CD4-positive, alpha-beta memory T cell (primary cell): Measurements from ENCODE around the gene RAD51C. TPM values are rescaled to one million over a fixed set of nuclear protein-coding genes. Genes with fewer than 3 reads are reported as not detected.
"Not testable (repeated sequence)": the region's sequence is repeated elsewhere in the genome, so short reads cannot be mapped to it uniquely, and the experiment has no call there.

Experiments
- CTCF ChIA-PET: fragments of 350-600 bp; sonication (Branson Sonifier 250); formaldehyde crosslinking; loops from one replicate; lab custom pipeline; 2021; ENCODE audit warnings: inconsistent platforms; ENCODE audit not compliant: partially characterized antibody; lab: Charles Lee
- POLR2A ChIA-PET: fragments of 350-600 bp; sonication (Branson Sonifier 250); formaldehyde crosslinking; loops from one replicate; lab custom pipeline; 2021; ENCODE audit not compliant: partially characterized antibody; lab: Charles Lee
- DNase-seq, 5 donors: peaks; one replicate each; pipeline versions ENCODE4 v3.0.0 to v3.0.0-alpha.2; 2020 to 2022; ENCODE audit warnings: mixed read lengths in 1 of 5
- H3K27ac ChIP-seq: one replicate; pipeline ENCODE4 v1.7.0; 2013; ENCODE audit warnings: low read depth, low read length
- H3K27me3 ChIP-seq: 2 replicates; pipeline ENCODE4 v1.7.0; 2013; ENCODE audit warnings: mild to moderate bottlenecking, low read length, moderate library complexity; ENCODE audit not compliant: insufficient read depth
- H3K36me3 ChIP-seq: 2 replicates; pipeline ENCODE4 v1.7.0; 2013; ENCODE audit warnings: mild to moderate bottlenecking, low read length, moderate library complexity; ENCODE audit not compliant: insufficient read depth
- H3K4me1 ChIP-seq: 2 replicates; pipeline ENCODE4 v1.7.0; 2013; ENCODE audit warnings: mild to moderate bottlenecking, low read length, moderate library complexity; ENCODE audit not compliant: insufficient read depth
- H3K4me3 ChIP-seq, 2 donors: one replicate each; pipeline ENCODE4 v1.7.0; 2013; ENCODE audit warnings: low read length in 2 of 2, mild to moderate bottlenecking in 1 of 2
- H3K9me3 ChIP-seq, 2 donors: one replicate each; pipeline ENCODE4 v1.7.0; 2013; ENCODE audit warnings: low read length in 2 of 2, control low read depth in 1 of 2; ENCODE audit not compliant: control insufficient read depth in 1 of 2
- H3K27ac Mint-ChIP-seq, 7 donors: one replicate each; pipeline ENCODE4 v1.8.0; 2020 to 2021; ENCODE audit warnings: mixed read lengths in 7 of 7, mild to moderate bottlenecking in 6 of 7, inconsistent platforms in 3 of 7, moderate library complexity in 3 of 7
- H3K27me3 Mint-ChIP-seq, 2 donors: one replicate each; pipeline ENCODE4 v1.8.0; 2020 to 2021; ENCODE audit warnings: mixed read lengths in 2 of 2
- H3K36me3 Mint-ChIP-seq, 2 donors: one replicate each; pipeline ENCODE4 v1.8.0; 2020 to 2021; ENCODE audit warnings: mixed read lengths in 2 of 2, inconsistent platforms in 1 of 2, mild to moderate bottlenecking in 1 of 2
- H3K4me1 Mint-ChIP-seq, 4 donors: one replicate each; pipeline ENCODE4 v1.8.0; 2020 to 2021; ENCODE audit warnings: mixed read lengths in 4 of 4, mild to moderate bottlenecking in 1 of 4
- H3K4me3 Mint-ChIP-seq, 8 donors: one replicate each; pipeline ENCODE4 v1.8.0; 2020 to 2021; ENCODE audit warnings: mixed read lengths in 8 of 8, mild to moderate bottlenecking in 7 of 8, moderate library complexity in 6 of 8, inconsistent platforms in 3 of 8
- H3K9me3 Mint-ChIP-seq, 8 donors: one replicate each; pipeline ENCODE4 v1.8.0; 2020 to 2021; ENCODE audit warnings: mixed read lengths in 8 of 8, mild to moderate bottlenecking in 5 of 8, inconsistent platforms in 3 of 8, moderate library complexity in 1 of 8
- intact Hi-C: fragments of 100-400 bp; cut with micrococcal nuclease; formaldehyde crosslinking; loops from one replicate; pipeline ENCODE4 v1.15.1; 2023
- polyA plus RNA-seq, 2 donors: library from polyadenylated mRNA; unstranded; fragments of 300-500 nt; fragmentation: Illumina TruSeq; gene quantifications; one replicate each; pipeline ENCODE4 v1.2.3, GENCODE V29; 2021
- total RNA-seq, 2 experiments: library from RNA; stranded (reverse); gene quantifications; one replicate each; pipeline ENCODE4 v1.2.3, GENCODE V29; 2021

The RAD51C gene
- total and polyA plus RNA-seq, 4 experiments from 2014 or later: 25.8 to 74.2 (median 36.9) TPM

DNA sequence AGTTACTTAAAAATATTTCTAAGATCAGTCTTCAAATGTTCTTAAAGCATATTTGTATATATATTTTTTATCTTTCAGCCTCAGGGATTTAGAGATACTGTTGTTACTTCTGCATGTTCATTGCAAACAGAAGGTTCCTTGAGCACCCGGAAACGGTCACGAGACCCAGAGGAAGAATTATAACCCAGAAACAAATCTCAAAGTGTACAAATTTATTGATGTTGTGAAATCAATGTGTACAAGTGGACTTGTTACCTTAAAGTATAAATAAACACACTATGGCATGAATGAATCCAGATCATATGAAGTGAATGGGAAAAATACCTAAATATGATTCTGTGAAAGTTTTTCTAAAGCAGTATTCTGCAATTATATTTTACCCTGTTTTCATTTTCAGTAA is 41.6 kb downstream of the RAD51C start:
- Histone ChIP-seq H3K4me3 (no peak overlapping the region), H3K36me3 (no peaks in the 10 kb centered on the region), H3K27me3 (no peaks in the 10 kb centered on the region), H3K9me3 (no peaks in the 10 kb centered on the region), H3K4me1 (no peaks in the 10 kb centered on the region), H3K27ac (no peak overlapping the region)
- H3K36me3 Mint-ChIP-seq: peaks cover 5 to 9% of the 10 kb centered on the region in 2 donors
- no peaks in the 10 kb centered on the region for H3K27me3 Mint-ChIP-seq
- POLR2A ChIA-PET: no interaction called here
- CTCF ChIA-PET: no interaction called here
- no peak overlapping the region for H3K27ac Mint-ChIP-seq
- no peak overlapping the region for H3K4me3 Mint-ChIP-seq
- DNase-seq: no peak
- H3K4me1 Mint-ChIP-seq: peaks cover 0 to 2% (median 0%) of the 10 kb centered on the region in 4 donors
- peaks cover 0 to 1% (median 0%) of the 10 kb centered on the region in 8 donors for H3K9me3 Mint-ChIP-seq
- intact Hi-C loops: no loop called here

DNA sequence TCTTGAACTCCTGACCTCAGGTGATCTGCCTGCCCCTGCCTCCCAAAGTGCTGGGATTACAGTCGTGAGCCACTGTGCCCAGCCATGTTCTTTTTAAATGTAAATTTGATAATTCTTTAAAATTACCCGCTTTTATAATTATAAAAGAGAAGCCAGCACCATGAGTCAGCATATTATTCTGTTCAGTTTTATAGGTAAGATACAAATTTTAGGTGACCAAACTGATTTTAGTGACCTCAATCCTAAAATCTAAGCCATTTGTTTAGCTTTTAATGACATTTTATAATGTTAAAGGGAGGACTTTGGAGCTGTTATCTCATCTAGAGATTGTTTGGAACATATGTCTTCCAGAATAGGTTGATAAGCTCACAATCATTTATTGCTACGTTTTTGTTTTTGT is 42.4 kb downstream of the RAD51C start:
- POLR2A ChIA-PET: no interaction called here
- H3K9me3 ChIP-seq: no peaks in the 10 kb centered on the region
- Mint-ChIP-seq H3K4me1 (peaks cover 0 to 2% (median 0%) of the 10 kb centered on the region in 4 donors), H3K4me3 (no peak overlapping the region), H3K36me3 (peaks cover 5 to 9% of the 10 kb centered on the region in 2 donors), H3K27ac (peak overlapping the region in 1 of 7 donors; percentile 13), H3K27me3 (no peaks in the 10 kb centered on the region), H3K9me3 (peaks cover 0 to 1% (median 0%) of the 10 kb centered on the region in 8 donors)
- CTCF ChIA-PET: no interaction called here
- H3K4me3 ChIP-seq: no peak overlapping the region
- H3K27me3 ChIP-seq: no peaks in the 10 kb centered on the region
- no peaks in the 10 kb centered on the region for H3K4me1 ChIP-seq
- intact Hi-C loops: no loop called here
- no peak overlapping the region for H3K27ac ChIP-seq
- DNase-seq: no peak
- H3K36me3 ChIP-seq: no peaks in the 10 kb centered on the region

DNA sequence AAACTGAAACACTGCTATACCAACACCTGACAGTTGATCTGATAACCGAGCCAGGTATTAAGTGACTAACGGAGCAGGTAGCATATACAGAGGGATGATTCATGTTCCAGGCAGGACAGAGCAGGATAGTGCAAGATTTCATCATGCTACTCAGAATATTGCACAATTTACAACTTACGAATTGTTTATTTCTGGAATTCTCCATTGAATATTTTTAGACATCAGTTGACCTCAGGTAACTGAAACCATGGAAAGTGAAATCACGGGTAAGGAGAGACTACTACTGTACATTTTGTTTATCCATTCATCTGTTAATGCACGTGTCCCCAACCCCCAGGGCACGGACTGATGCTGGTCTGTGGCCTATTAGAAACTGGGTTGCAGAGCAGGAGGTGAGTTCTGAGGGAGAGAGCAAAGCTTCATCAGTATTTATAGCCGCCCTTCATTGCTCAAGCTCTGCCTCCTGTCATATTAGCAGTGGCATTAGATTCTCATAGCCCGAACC is 48.8 kb downstream of the RAD51C start:
- no peak overlapping the region for H3K4me3 ChIP-seq
- no peaks in the 10 kb centered on the region for H3K36me3 Mint-ChIP-seq

DNA sequence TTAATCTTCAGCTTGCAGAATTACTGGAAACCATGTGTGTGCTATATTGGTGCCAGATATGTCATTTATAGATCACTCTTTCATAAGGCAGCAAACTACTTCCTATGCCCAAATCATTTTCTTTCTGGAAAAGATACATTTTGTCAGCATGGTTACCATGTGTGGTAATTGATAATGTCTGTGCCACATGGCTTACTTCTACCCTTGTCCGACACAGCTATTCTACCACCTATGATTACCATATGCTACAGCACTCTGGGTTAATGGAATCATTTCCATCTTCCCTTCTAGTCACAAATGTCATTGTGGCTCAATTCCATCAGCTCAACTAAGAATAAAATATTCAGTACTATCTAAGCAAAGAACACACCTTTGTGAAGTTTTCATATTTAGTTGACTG is 55.3 kb downstream of the RAD51C start:
- Histone ChIP-seq H3K27ac (no peak overlapping the region), H3K4me3 (no peak overlapping the region), H3K4me1 (no peaks in the 10 kb centered on the region), H3K27me3 (no peaks in the 10 kb centered on the region), H3K9me3 (no peaks in the 10 kb centered on the region), H3K36me3 (no peaks in the 10 kb centered on the region)
- Mint-ChIP-seq H3K4me1 (no peaks in the 10 kb centered on the region), H3K27ac (no peak overlapping the region), H3K36me3 (no peaks in the 10 kb centered on the region), H3K9me3 (no peaks in the 10 kb centered on the region), H3K4me3 (no peak overlapping the region), H3K27me3 (peaks cover 0 to 2% of the 10 kb centered on the region in 2 donors)
- CTCF ChIA-PET: no interaction called here
- no peak for DNase-seq
- POLR2A ChIA-PET: no interaction called here
- intact Hi-C loops: no loop called here

More for the DNA sequence above, 48.8 kb downstream of the RAD51C start:
- no peaks in the 10 kb centered on the region for H3K27me3 Mint-ChIP-seq
- ChIA-PET CTCF (no interaction called here), POLR2A (no interaction called here)
- no peak overlapping the region for H3K27ac Mint-ChIP-seq
- no peaks in the 10 kb centered on the region for H3K9me3 ChIP-seq
- H3K36me3 ChIP-seq: no peaks in the 10 kb centered on the region
- H3K27me3 ChIP-seq: no peaks in the 10 kb centered on the region
- intact Hi-C loops: no loop called here
- H3K4me1 ChIP-seq: no peaks in the 10 kb centered on the region
- H3K27ac ChIP-seq: no peak overlapping the region
- no peak for DNase-seq
- no peak overlapping the region for H3K4me3 Mint-ChIP-seq
- peaks cover 0 to 1% (median 0%) of the 10 kb centered on the region in 8 donors for H3K9me3 Mint-ChIP-seq
- no peaks in the 10 kb centered on the region for H3K4me1 Mint-ChIP-seq

DNA sequence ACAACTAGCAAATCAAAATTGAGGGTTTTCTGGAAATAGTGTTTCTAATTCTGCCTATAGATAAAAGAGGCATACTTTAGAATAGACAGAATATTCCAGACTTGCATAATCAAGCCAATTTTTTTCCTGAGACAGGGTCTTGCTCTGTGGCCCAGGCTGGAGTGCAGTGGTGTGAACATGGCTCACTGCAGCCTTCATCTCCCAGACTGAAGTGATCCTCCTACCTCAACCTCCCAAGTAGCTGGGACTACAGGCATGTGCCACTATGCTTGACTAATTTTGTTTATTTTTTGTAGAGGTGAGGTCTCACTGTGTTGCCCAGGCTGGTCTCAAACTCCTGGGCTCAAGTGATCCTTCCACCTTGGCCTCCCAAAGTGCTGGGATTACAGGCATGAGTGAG is 57.2 kb downstream of the RAD51C start:
- H3K36me3 Mint-ChIP-seq, POLR2A ChIA-PET, H3K4me3 ChIP-seq, H3K4me3 Mint-ChIP-seq, H3K4me1 Mint-ChIP-seq, H3K9me3 Mint-ChIP-seq, H3K4me1 ChIP-seq, H3K36me3 ChIP-seq, H3K27ac ChIP-seq, H3K9me3 ChIP-seq, intact Hi-C loops, DNase-seq, H3K27ac Mint-ChIP-seq, H3K27me3 ChIP-seq: not testable (repeated sequence)
- peaks cover 2 to 11% of the 10 kb centered on the region in 2 donors for H3K27me3 Mint-ChIP-seq
- CTCF ChIA-PET: interaction anchor here (1.0 kb wide), 1 partner anchor 8 kb away, joined by 3 read pairs; no protein-coding TSS in a partner anchor

DNA sequence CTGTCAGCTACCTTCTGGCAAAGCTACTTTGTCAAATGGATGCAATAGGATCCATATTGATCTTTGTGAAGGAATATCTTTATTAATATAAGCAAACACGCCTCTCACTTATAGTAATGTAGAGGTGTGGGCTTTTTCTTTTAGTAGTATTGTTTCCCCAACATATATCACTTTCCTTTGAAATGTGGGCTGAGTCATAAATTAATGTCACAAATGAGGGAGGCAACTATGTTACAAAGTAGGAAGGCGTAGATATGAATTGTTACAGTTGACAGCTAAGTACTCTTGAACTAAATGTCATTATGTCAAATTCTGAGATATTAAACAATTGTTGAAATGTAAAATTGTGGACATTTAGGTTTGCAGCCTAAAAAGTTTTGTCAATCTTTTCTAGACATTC is 60.6 kb downstream of the RAD51C start:
- DNase-seq: no peak
- H3K4me1 ChIP-seq: peaks cover 13% of the 10 kb centered on the region
- ChIA-PET CTCF (no interaction called here), POLR2A (interaction anchor here (0.6 kb wide), 1 partner anchor 93 kb away, joined by 3 read pairs; no protein-coding TSS in a partner anchor)
- H3K27me3 ChIP-seq: peaks cover 16% of the 10 kb centered on the region
- H3K4me3 ChIP-seq: no peak overlapping the region
- intact Hi-C loops: no loop called here
- peaks cover 0 to 3% (median 0%) of the 10 kb centered on the region in 8 donors for H3K9me3 Mint-ChIP-seq
- no peak overlapping the region for H3K27ac Mint-ChIP-seq
- H3K27me3 Mint-ChIP-seq: peaks cover 15 to 29% of the 10 kb centered on the region in 2 donors
- H3K27ac ChIP-seq: no peak overlapping the region
- peaks cover 7 to 17% (median 13%) of the 10 kb centered on the region in 4 donors for H3K4me1 Mint-ChIP-seq
- H3K4me3 Mint-ChIP-seq: peak overlapping the region in 1 of 8 donors; percentile 43
- no peaks in the 10 kb centered on the region for H3K36me3 ChIP-seq
- H3K9me3 ChIP-seq: no peaks in the 10 kb centered on the region
- H3K36me3 Mint-ChIP-seq: no peaks in the 10 kb centered on the region

DNA sequence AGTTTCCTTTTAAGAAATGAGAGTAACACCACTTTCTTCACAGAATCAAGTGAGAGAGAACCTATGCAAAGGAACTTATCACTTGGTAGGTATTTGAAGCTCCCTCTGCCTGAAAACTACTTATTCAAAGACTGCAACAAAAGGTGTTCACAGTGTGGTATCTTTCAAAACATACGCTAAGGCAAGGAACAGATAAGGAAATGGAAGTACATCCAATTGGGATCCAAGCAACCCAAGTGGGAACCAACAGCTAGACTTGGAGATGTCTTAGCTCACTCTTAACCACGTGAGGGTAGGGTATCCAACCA is 62.8 kb downstream of the RAD51C start:
- H3K36me3 Mint-ChIP-seq: no peaks in the 10 kb centered on the region
- H3K27ac ChIP-seq: no peak overlapping the region
- H3K4me3 Mint-ChIP-seq: peak overlapping the region; percentile 50 to 89 (median 79)
- ChIA-PET CTCF (no interaction called here), POLR2A (interaction anchor here (2.0 kb wide), 1 partner anchor 124 kb away, joined by 6 read pairs; no protein-coding TSS in a partner anchor)
- peak overlapping the region in 1 of 2 donors; percentile 63 for H3K4me3 ChIP-seq
- no peaks in the 10 kb centered on the region for H3K36me3 ChIP-seq
- intact Hi-C loops: no loop called here
- H3K27ac Mint-ChIP-seq: no peak overlapping the region
- peaks cover 13% of the 10 kb centered on the region for H3K4me1 ChIP-seq
- H3K27me3 Mint-ChIP-seq: peaks cover 26 to 32% of the 10 kb centered on the region in 2 donors
- DNase-seq: no peak
- peaks cover 0 to 3% (median 0%) of the 10 kb centered on the region in 8 donors for H3K9me3 Mint-ChIP-seq
- H3K4me1 Mint-ChIP-seq: peaks cover 7 to 17% (median 13%) of the 10 kb centered on the region in 4 donors
- peaks cover 18% of the 10 kb centered on the region for H3K27me3 ChIP-seq
- no peaks in the 10 kb centered on the region for H3K9me3 ChIP-seq
